ENCODE measurements around the gene NFIB.

DNA sequence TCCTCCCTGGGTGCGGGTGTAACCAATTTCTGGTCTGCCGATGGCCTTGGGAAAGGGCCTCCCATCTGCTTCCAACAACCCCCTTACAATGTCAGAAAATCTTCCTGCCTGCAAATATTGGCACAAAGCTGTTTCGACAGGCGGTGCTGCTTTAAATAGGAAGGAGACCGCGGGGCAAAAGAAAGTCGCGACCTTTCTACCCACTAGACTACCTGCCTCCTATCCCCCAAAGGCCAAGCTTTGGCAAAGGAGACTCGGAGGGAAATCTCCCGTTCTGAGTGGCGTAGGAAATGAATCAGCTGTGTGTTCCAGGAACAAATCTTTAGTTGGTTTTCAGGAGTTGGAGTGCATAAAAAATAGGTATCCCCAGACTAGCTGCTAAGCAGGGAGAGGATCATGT lies 36.8 kb upstream of the NFIB start:
- TF ChIP-seq CTCF (IDR thresholded peaks at IDR 0.05; ENCODE audit: insufficient read depth, low read depth, low read length), result no peak
- no peak for TF ChIP-seq EZH2 (IDR thresholded peaks at IDR 0.05; ENCODE audit: insufficient read depth, low read length)
